WTC11 (cell line): ENCODE measurements around the gene CYP4F2. TPM values are rescaled to one million over a fixed set of nuclear protein-coding genes. Genes with fewer than 3 reads are reported as not detected.
"Not testable (repeated sequence)": the region's sequence is repeated elsewhere in the genome, so short reads cannot be mapped to it uniquely, and the experiment has no call there.

Experiments
- ATAC-seq: fragments of 200-7000 bp; cut with Tn5 transposase; 2 replicates; pipeline ENCODE4 v1.10.0; 2021; ENCODE audit warnings: mild to moderate bottlenecking, moderate library complexity
- CTCF ChIA-PET: fragments of 300-600 bp; sonication (Branson Sonifier 250); formaldehyde crosslinking; loops from one replicate; lab custom pipeline; 2021; ENCODE audit warnings: antibody characterized with exemption; lab: Charles Lee
- POLR2A ChIA-PET: fragments of 350-600 bp; sonication (Branson Sonifier 250); formaldehyde crosslinking; loops from one replicate; lab custom pipeline; 2021; ENCODE audit warnings: antibody characterized with exemption; lab: Charles Lee
- DNase-seq: peaks from one replicate; pipeline ENCODE4 v3.0.0; 2021; ENCODE audit warnings: low spot score
- H3K27ac Mint-ChIP-seq: 2 replicates; pipeline ENCODE4 v1.8.0; 2021; ENCODE audit warnings: mixed read lengths
- H3K27me3 Mint-ChIP-seq: 2 replicates; pipeline ENCODE4 v1.8.0; 2021; ENCODE audit warnings: low read depth, mild to moderate bottlenecking, moderate library complexity, mixed read lengths
- H3K36me3 Mint-ChIP-seq: 2 replicates; pipeline ENCODE4 v1.8.0; 2021; ENCODE audit warnings: mixed read lengths
- H3K4me1 Mint-ChIP-seq: 2 replicates; pipeline ENCODE4 v1.8.0; 2022; ENCODE audit warnings: mixed read lengths
- H3K4me3 Mint-ChIP-seq: 2 replicates; pipeline ENCODE4 v1.8.0; 2021; ENCODE audit warnings: mild to moderate bottlenecking, moderate library complexity, mixed read lengths
- H3K9me3 Mint-ChIP-seq: 2 replicates; pipeline ENCODE4 v1.8.0; 2021; ENCODE audit warnings: mixed read lengths
- CBFB ChIP-seq: sonication (generic); formaldehyde crosslinking; IDR thresholded peaks from 2 replicates; pipeline ENCODE4 v1.8.1; 2022; ENCODE audit warnings: mild to moderate bottlenecking, low read depth, missing genetic modification reagents
- CREM ChIP-seq: sonication (generic); formaldehyde crosslinking; IDR thresholded peaks from 2 replicates; pipeline ENCODE4 v1.8.1; 2022; ENCODE audit warnings: mild to moderate bottlenecking, missing genetic modification reagents, moderate library complexity
- ESRRA ChIP-seq: sonication (generic); formaldehyde crosslinking; IDR thresholded peaks from 2 replicates; pipeline ENCODE4 v1.8.1; 2022; ENCODE audit warnings: mild to moderate bottlenecking, missing genetic modification reagents, borderline replicate concordance
- ETV6 ChIP-seq: sonication (generic); formaldehyde crosslinking; IDR thresholded peaks from 2 replicates; pipeline ENCODE4 v1.8.1; 2022; ENCODE audit warnings: mild to moderate bottlenecking, missing genetic modification reagents
- FOXP1 ChIP-seq: sonication (generic); formaldehyde crosslinking; IDR thresholded peaks from 2 replicates; pipeline ENCODE4 v1.8.0; 2022; ENCODE audit warnings: missing genetic modification reagents, mild to moderate bottlenecking, moderate library complexity, borderline replicate concordance
- GABPB1 ChIP-seq: sonication (generic); formaldehyde crosslinking; IDR thresholded peaks from 2 replicates; pipeline ENCODE4 v1.8.1; 2023; ENCODE audit warnings: mild to moderate bottlenecking, missing genetic modification reagents
- GTF2I ChIP-seq: fragments of 250-450 bp; sonication (Bioruptor Pico); conservative IDR thresholded peaks from 2 replicates; pipeline ENCODE4 v1.4.0; 2021; ENCODE audit warnings: mild to moderate bottlenecking
- JAZF1 ChIP-seq: fragments of 250-450 bp; sonication (Bioruptor Pico); IDR thresholded peaks from 2 replicates; pipeline ENCODE4 v1.9.0; 2021; ENCODE audit warnings: moderate library complexity, mild to moderate bottlenecking, inconsistent platforms
- NFATC4 ChIP-seq: fragments of 250-450 bp; sonication (Bioruptor Pico); IDR thresholded peaks from 2 replicates; pipeline ENCODE4 v1.9.0; 2021; ENCODE audit warnings: mild to moderate bottlenecking
- NR1H2 ChIP-seq: sonication (generic); formaldehyde crosslinking; IDR thresholded peaks from 2 replicates; pipeline ENCODE4 v1.9.0; 2021; ENCODE audit warnings: mild to moderate bottlenecking, moderate library complexity, missing genetic modification reagents
- PRRX2 ChIP-seq: fragments of 250-450 bp; sonication (Bioruptor Pico); IDR thresholded peaks from 2 replicates; pipeline ENCODE4 v1.8.0; 2021; ENCODE audit warnings: mild to moderate bottlenecking
- RELA ChIP-seq: sonication (generic); formaldehyde crosslinking; IDR thresholded peaks from 2 replicates; pipeline ENCODE4 v1.8.1; 2022; ENCODE audit warnings: missing genetic modification reagents, mild to moderate bottlenecking, borderline replicate concordance
- ZBTB21 ChIP-seq: sonication (generic); formaldehyde crosslinking; IDR thresholded peaks from 2 replicates; pipeline ENCODE4 v1.8.1; 2023; ENCODE audit warnings: mild to moderate bottlenecking, missing genetic modification reagents, borderline replicate concordance
- ZNF232 ChIP-seq: sonication (generic); formaldehyde crosslinking; IDR thresholded peaks from 2 replicates; pipeline ENCODE4 v1.8.0; 2022; ENCODE audit warnings: mild to moderate bottlenecking, missing genetic modification reagents
- ZNF317 ChIP-seq: sonication (generic); formaldehyde crosslinking; IDR thresholded peaks from 2 replicates; pipeline ENCODE4 v1.8.1; 2023; ENCODE audit warnings: low read depth, mild to moderate bottlenecking, moderate library complexity, missing genetic modification reagents, borderline replicate concordance
- ZNF423 ChIP-seq: fragments of 250-450 bp; sonication (Bioruptor Pico); IDR thresholded peaks from 2 replicates; pipeline ENCODE4 v2.1.2; 2022; ENCODE audit warnings: mild to moderate bottlenecking, moderate library complexity
- total RNA-seq: library from RNA; stranded (reverse); gene quantifications from 3 replicates; pipeline ENCODE4 v1.2.3, GENCODE V29; 2021
- TF ChIP-seq, protein P1 (sequence below): sonication (generic); formaldehyde crosslinking; IDR thresholded peaks from 2 replicates; pipeline ENCODE4 v1.8.1; 2022; ENCODE audit warnings: mild to moderate bottlenecking, moderate library complexity, missing genetic modification reagents
- TF ChIP-seq, protein P2 (sequence below): fragments of 250-450 bp; sonication (Bioruptor Pico); IDR thresholded peaks from 2 replicates; pipeline ENCODE4 v2.1.2; 2022; ENCODE audit warnings: mild to moderate bottlenecking, moderate library complexity
- TF ChIP-seq, protein P3 (sequence below): sonication (generic); formaldehyde crosslinking; IDR thresholded peaks from 2 replicates; pipeline ENCODE4 v1.8.1; 2022; ENCODE audit warnings: low read depth, missing genetic modification reagents, borderline replicate concordance
- TF ChIP-seq, protein P4 (sequence below): sonication (generic); formaldehyde crosslinking; IDR thresholded peaks from 2 replicates; pipeline ENCODE4 v1.8.0; 2023; ENCODE audit warnings: missing genetic modification reagents
- TF ChIP-seq, protein P5 (sequence below): fragments of 250-450 bp; sonication (Bioruptor Pico); IDR thresholded peaks from 2 replicates; pipeline ENCODE4 v1.9.0; 2021; ENCODE audit warnings: mild to moderate bottlenecking

The CYP4F2 gene
- total RNA-seq, 1 experiment from 2014 or later, result 0.24 TPM

DNA sequence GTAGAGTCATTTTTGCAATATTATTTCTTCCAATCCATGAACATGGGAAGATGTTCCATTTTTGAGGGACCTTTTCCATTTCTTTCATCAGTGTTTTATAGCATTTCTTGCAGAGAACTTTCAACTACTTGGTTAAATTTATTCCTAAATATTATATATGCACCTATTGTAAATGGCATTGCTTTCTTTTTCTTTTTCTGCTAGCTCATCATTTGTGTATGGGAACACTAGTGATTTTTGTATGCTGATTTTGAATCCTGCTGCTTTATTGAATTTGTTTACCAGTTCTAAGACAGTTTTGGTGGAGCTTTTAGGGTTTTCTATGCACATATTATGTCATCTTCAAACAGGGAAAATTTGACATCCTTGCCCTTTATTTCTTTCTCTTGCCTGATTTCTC, 7.2 kb upstream of the CYP4F2 start:
- Mint-ChIP-seq H3K4me1 (no peaks in the 10 kb centered on the region; the same call in 1 of the 2 replicates), H3K4me3 (no peak overlapping the region), H3K27me3 (peaks cover 36% of the 10 kb centered on the region), H3K36me3 (peaks cover 30% of the 10 kb centered on the region)
- CTCF ChIA-PET, result no interaction called here
- TF ChIP-seq ZNF232 (CRISPR knock-in tag) (no peak), FOXP1 (CRISPR knock-in tag) (no peak), ZBTB21 (CRISPR knock-in tag) (no peak), ETV6 (no peak), CREM (CRISPR knock-in tag) (no peak)
- TF ChIP-seq, protein P1, sequence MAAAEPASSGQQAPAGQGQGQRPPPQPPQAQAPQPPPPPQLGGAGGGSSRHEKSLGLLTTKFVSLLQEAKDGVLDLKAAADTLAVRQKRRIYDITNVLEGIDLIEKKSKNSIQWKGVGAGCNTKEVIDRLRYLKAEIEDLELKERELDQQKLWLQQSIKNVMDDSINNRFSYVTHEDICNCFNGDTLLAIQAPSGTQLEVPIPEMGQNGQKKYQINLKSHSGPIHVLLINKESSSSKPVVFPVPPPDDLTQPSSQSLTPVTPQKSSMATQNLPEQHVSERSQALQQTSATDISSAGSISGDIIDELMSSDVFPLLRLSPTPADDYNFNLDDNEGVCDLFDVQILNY, result no peak
- TF ChIP-seq, protein P2, sequence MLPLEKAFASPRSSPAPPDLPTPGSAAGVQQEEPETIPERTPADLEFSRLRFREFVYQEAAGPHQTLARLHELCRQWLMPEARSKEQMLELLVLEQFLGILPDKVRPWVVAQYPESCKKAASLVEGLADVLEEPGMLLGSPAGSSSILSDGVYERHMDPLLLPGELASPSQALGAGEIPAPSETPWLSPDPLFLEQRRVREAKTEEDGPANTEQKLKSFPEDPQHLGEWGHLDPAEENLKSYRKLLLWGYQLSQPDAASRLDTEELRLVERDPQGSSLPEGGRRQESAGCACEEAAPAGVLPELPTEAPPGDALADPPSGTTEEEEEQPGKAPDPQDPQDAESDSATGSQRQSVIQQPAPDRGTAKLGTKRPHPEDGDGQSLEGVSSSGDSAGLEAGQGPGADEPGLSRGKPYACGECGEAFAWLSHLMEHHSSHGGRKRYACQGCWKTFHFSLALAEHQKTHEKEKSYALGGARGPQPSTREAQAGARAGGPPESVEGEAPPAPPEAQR (CRISPR knock-in tag), result no peak
- TF ChIP-seq, protein P3, sequence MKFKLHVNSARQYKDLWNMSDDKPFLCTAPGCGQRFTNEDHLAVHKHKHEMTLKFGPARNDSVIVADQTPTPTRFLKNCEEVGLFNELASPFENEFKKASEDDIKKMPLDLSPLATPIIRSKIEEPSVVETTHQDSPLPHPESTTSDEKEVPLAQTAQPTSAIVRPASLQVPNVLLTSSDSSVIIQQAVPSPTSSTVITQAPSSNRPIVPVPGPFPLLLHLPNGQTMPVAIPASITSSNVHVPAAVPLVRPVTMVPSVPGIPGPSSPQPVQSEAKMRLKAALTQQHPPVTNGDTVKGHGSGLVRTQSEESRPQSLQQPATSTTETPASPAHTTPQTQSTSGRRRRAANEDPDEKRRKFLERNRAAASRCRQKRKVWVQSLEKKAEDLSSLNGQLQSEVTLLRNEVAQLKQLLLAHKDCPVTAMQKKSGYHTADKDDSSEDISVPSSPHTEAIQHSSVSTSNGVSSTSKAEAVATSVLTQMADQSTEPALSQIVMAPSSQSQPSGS (CRISPR knock-in tag), result no peak
- TF ChIP-seq, all 79 proteins: peak for 0
- no peak for ATAC-seq
- peaks cover 72% of the 10 kb centered on the region for H3K9me3 Mint-ChIP-seq
- no peak for DNase-seq
- POLR2A ChIA-PET, result no interaction called here
- H3K27ac Mint-ChIP-seq, result no peak overlapping the region

DNA sequence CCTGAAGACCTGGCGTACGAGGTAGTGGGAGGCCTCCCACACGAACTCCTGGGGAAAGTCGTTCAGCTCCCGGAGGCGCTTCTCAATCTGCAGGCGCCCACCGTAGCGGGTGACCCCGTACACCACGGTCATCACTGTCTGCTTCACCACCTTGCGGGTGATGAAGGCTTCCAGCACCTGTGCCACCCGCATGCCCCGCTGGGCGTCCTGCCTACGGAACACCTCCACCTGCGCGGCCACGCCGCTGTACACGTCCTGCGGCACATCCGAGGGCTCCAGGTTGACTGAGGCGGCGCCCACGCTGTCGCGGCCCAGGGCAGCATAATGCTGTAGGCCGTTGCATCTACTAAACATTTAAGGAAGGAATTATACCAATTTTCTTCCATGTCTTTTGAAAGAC, 5.0 kb upstream of the CYP4F2 start:
- H3K27ac Mint-ChIP-seq, H3K4me1 Mint-ChIP-seq, H3K4me3 Mint-ChIP-seq, CTCF ChIA-PET, DNase-seq, ATAC-seq, POLR2A ChIA-PET: not testable (repeated sequence)
- H3K9me3 Mint-ChIP-seq, result peaks cover 77% of the 10 kb centered on the region
- peaks cover 30% of the 10 kb centered on the region for H3K27me3 Mint-ChIP-seq
- peaks cover 30% of the 10 kb centered on the region for H3K36me3 Mint-ChIP-seq

DNA sequence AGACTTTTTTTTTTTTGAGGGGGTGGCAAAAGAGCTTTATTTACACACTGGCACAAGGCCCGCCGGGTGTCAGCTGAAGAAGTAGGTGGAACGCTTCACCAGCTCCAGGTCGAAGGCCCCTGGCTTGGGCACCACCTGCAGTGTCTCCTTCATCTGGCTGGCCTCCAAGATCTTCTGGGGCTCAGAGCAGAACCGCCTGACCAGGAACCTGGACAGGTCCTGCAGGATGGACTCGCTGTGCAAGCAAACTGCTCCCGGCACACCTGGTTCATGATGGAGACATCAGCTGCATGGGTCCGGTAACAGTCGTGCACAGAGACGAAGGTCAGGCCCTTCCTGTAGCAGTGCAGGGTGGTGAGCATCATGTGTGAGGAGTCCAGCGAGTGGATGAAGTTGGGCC, 4.4 kb upstream of the CYP4F2 start:
- ChIA-PET POLR2A (no interaction called here), CTCF (no interaction called here)
- TF ChIP-seq, protein P4, sequence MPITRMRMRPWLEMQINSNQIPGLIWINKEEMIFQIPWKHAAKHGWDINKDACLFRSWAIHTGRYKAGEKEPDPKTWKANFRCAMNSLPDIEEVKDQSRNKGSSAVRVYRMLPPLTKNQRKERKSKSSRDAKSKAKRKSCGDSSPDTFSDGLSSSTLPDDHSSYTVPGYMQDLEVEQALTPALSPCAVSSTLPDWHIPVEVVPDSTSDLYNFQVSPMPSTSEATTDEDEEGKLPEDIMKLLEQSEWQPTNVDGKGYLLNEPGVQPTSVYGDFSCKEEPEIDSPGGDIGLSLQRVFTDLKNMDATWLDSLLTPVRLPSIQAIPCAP, result no peak
- TF ChIP-seq GABPB1 (no peak), NR1H2 (CRISPR knock-in tag) (no peak), ZNF317 (CRISPR knock-in tag) (no peak), ESRRA (CRISPR knock-in tag) (no peak), PRRX2 (no peak), GTF2I (no peak), ZNF423 (CRISPR knock-in tag) (no peak)
- no peak for ATAC-seq
- no peak overlapping the region for H3K27ac Mint-ChIP-seq
- H3K27me3 Mint-ChIP-seq, result peaks cover 30% of the 10 kb centered on the region
- peaks cover 74% of the 10 kb centered on the region for H3K9me3 Mint-ChIP-seq
- no peak overlapping the region for H3K4me3 Mint-ChIP-seq
- H3K4me1 Mint-ChIP-seq, result no peaks in the 10 kb centered on the region; the same call in 1 of the 2 replicates
- H3K36me3 Mint-ChIP-seq, result peaks cover 30% of the 10 kb centered on the region
- no peak for DNase-seq

DNA sequence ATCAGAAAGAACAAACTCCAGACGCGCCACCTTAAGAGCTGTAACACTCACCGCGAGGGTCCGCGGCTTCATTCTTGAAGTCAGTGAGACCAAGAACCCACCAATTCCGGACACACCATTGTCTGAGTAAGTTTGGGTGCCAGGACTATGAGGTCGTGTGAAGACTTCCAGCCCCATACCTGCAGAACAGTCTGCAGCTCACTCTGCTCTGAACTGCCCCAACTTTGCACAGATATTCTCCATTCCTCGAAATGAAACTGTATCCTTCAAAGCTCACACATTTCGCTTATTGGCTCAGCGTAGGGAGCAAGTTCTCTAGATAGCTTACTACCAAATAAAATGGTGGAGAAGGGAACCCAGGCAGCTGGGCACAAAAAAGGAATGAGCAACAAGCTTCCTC, 2.6 kb upstream of the CYP4F2 start:
- Mint-ChIP-seq H3K4me1 (no peaks in the 10 kb centered on the region; the same call in 1 of the 2 replicates), H3K36me3 (peaks cover 40% of the 10 kb centered on the region), H3K4me3 (peak overlapping the region; percentile 45), H3K27ac (no peak overlapping the region), H3K27me3 (peaks cover 25% of the 10 kb centered on the region), H3K9me3 (peaks cover 70% of the 10 kb centered on the region)
- POLR2A ChIA-PET, result no interaction called here
- TF ChIP-seq NFATC4 (CRISPR knock-in tag) (no peak), ETV6 (no peak), RELA (no peak), CBFB (CRISPR knock-in tag) (no peak), FOXP1 (CRISPR knock-in tag) (no peak), JAZF1 (CRISPR knock-in tag) (no peak)
- TF ChIP-seq, protein P5, sequence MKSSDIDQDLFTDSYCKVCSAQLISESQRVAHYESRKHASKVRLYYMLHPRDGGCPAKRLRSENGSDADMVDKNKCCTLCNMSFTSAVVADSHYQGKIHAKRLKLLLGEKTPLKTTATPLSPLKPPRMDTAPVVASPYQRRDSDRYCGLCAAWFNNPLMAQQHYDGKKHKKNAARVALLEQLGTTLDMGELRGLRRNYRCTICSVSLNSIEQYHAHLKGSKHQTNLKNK, result no peak
- TF ChIP-seq, protein P1, result no peak
- ATAC-seq (no peak), DNase-seq (no peak)
- CTCF ChIA-PET, result interaction anchor here (0.7 kb wide), 1 partner anchor 59 kb away, joined by 3 read pairs; no protein-coding TSS in a partner anchor

DNA sequence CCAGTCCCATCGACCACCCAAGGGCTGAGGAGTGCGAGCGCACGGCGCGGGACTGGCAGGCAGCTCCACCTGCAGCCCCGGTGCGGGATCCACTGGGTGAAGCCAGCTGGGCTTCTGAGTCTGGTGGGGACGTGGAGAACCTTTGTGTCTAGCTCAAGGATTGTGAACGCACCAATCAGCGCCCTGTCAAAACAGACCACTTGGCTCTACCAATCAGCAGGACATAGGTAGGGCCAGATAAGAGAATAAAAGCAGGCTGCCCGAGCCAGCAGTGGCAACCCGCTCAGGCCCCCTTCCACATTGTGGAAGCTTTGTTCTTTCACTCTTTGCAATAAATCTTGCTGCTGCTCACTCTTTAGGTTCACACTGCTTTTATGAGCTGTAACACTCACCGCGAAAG, 2.2 kb upstream of the CYP4F2 start:
- POLR2A ChIA-PET, ATAC-seq, H3K4me1 Mint-ChIP-seq, H3K27ac Mint-ChIP-seq, DNase-seq: not testable (repeated sequence)
- Mint-ChIP-seq H3K36me3 (peaks cover 40% of the 10 kb centered on the region), H3K4me3 (peak overlapping the region; percentile 45), H3K27me3 (peaks cover 25% of the 10 kb centered on the region), H3K9me3 (peaks cover 70% of the 10 kb centered on the region)
- CTCF ChIA-PET, result interaction anchor here (0.7 kb wide), 1 partner anchor 58 kb away, joined by 3 read pairs; no protein-coding TSS in a partner anchor
